Stimulated activated CD4-positive, alpha-beta T cell treated with anti-CD3 and anti-CD28 coated beads, Interleukin-2, amount 100 ng/mL, for 48 hours (primary cell): ENCODE measurements around the gene SNED1.
A peak's percentile ranks its signal among the peaks of the same experiment; 100 is the strongest.
"Not testable (repeated sequence)": the region's sequence is repeated elsewhere in the genome, so short reads cannot be mapped to it uniquely, and the experiment has no call there.

Experiments used
- DNase-seq, 2 donors: peaks; one replicate each; pipeline ENCODE4 v3.0.0-alpha.2; 2020

SNED1 gene

GRCh38 chr2:241088376-241088775, 90.0 kb downstream of the SNED1 start:
- DNase-seq: no peak

- no peak for DNase-seq
Measured at GRCh38 chr2:241088791-241089732, 90.6 kb downstream of the SNED1 start.

DNA sequence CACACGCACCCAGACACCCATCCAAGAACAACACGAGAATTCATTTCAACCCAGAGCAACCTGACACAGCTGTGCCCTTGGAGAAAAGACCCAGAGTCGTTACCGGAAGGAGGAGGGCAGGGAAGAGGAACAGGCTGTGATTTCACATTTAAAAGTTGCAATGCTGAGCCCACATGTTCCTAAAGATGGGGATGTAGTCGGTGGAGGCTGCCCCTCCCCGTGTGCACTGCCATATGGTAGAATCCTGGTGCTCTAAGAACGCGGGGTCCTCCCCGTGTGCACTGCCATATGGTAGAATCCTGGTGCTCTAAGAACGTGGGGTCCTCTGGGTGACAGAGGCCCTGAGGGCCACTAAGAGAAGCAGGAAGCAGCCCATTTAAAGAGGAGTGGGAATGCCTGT, 92.8 kb downstream of the SNED1 start:
- no peak for DNase-seq

GRCh38 chr2:241091734-241092445, 93.5 kb downstream of the SNED1 start:
- DNase-seq: no peak

DNA sequence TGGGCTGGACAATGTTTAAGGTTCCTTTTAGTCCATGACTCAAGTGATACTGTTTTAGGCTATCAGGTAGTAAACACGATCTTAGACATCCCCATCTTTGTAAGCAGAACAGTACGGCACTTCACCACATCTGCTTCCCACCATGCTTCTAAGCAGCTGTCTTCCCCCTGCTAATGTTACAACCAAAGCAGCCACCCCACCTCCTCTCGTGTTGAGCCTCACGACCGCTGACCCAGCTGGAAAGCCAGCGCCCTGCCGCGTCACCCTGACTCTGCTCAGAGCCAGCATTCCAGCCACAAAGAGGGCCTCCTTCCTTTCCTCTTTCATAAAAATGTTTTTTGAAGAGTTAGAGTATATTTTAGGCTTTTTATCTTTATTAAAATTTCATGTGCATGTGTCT, 94.3 kb downstream of the SNED1 start:
- no peak for DNase-seq

DNA sequence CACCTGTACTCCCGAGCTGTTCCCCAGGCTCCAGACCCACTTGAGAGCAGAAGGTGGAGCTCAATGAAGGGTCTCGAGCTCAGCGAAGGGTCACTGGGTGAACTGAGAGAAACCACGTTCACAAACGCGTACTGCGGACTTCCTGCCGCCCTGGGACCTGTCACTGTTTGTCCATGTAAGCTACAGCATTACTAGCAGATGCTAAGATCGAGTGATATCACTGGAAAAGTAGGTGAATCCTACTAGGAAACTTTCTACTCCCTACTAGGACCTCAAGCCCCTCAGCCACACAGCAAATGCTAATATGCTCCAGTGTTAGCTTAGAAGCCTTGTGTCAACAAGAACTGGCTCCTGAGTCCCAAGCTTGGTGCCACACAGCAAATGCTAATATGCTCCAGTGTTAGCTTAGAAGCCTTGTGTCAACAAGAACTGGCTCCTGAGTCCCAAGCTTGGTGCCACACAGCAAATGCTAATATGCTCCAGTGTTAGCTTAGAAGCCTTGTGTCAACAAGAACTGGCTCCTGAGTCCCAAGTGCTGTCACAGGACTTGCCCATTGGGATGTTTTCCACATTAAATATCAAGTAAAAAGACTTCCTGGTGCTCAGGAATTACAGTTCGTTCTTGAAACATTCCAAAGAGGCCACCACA, 94.8 kb downstream of the SNED1 start:
- DNase-seq: not testable (repeated sequence)

DNA sequence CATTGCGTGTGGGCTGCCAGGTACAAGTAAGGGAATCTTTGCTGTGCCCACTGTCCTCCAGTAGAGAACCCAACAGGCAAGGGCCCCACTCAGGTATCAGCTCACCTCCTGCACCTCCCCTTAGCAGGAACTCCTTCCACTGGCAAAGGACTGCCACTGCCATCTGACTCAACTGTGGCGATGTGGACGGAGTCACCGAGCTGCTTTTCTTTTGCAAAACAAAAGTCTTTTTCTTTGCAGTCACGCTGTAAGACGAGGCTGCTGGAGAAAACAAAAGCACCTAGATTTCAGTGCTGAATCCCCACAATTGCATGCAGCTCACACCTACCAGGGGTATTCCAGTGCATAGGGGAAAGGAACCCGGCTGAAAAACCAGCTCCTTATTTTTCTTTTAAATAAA, 95.8 kb downstream of the SNED1 start:
- no peak for DNase-seq

- DNase-seq: no peak
Measured at GRCh38 chr2:241094924-241095420, 96.6 kb downstream of the SNED1 start.

DNA sequence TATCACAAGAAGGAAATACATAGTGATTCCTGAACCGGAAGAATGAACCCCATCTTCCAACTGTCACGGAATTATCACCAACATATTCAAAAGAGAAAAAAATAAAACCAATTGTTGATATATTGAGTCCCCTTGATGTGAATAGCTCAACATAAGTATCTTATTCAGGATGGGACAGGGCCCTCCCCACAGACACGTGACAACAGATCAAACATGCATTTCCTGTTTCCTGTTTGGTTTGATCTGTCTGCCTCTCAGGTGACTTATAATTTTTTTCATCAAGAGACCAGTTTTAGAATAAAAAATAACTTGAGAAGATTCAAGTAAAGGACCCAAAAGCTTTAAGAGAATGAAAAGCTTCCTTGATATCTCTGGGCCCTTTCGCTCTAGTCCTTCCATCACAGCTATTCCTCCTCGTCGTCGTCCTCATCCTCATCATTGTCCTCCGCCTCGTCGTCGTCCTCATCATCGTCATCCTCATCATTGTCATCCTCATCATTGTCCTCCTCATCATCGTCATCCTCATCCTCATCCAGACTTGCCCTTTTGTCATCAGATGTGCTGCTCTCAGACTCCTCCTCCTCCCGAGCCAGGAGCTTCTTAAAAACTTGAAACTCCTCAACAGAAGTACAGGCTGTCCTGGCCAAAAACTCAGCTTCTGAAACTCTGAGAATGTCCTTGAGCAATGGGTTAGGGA, 97.3 kb downstream of the SNED1 start:
- DNase-seq: no peak

GRCh38 chr2:241096979-241097378, 98.6 kb downstream of the SNED1 start:
- no peak for DNase-seq

- no peak for DNase-seq
Measured at GRCh38 chr2:241099246-241099645, 100.8 kb downstream of the SNED1 start.

DNA sequence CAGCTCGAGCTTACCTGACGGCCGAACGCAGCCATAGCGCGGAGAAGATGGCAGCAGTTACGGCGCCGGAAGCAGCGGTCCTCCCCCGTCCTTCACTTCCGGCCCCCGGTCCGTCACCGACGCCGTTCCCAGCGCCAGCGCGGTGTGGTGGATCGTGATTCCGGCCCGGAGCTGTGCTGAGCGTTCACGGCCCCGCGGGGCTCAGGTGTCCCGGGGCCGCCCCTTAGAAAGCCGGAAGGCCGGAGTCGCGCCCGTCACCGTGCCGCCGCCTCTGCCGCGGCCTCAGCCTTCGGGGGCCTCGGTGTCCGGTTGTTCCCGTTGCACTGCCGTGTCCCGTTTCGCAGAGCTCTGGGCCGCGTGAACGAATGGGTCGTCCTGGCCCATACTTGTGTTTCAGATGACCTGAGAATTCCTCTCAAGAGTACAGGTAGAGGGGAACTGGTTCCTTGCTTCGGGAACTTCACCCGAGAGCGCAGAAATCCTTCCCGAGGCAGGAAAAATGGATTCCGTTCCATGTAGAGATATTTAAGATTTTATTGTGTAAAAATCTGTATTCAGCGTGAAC, 103.9 kb downstream of the SNED1 start, which contains the start of gene MTERF4:
Gene MTERF4 (minus strand): TSS at position 49 of the 565 bp plus-strand sequence. CDS start 14 bp downstream, at position 35.
- DNase-seq: peak; percentile 82 to 86

- DNase-seq: no peak
Measured at GRCh38 chr2:241103176-241103595, 104.8 kb downstream of the SNED1 start.

- DNase-seq: not testable (repeated sequence)
Measured at GRCh38 chr2:241104611-241105010, 106.2 kb downstream of the SNED1 start.

DNA sequence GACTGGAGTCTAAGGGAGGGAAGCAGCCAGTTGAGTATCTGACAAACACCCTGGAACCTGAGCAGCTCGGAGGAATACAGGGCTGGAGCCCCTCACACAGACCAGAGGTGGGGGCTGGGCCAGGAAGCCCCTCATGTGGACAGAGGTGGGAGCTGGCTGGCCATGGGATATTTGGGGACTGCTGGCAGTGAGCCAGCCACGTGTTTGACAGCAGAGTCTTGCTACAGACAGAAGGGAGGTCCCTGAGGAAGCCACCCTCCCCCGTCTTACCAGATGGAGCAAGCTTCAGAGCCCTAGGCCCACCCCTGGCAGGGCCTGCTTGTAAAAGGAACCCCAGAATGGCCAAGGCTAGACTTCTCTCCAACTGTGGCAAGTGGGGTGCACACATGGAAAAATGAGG, 107.2 kb downstream of the SNED1 start:
- DNase-seq: no peak

GRCh38 chr2:241107031-241107783, 108.8 kb downstream of the SNED1 start:
- DNase-seq: no peak

GRCh38 chr2:241108271-241109209, 110.1 kb downstream of the SNED1 start:
- DNase-seq: no peak

GRCh38 chr2:241109210-241110088, 111.0 kb downstream of the SNED1 start:
- DNase-seq: no peak

GRCh38 chr2:241110089-241110606, 111.7 kb downstream of the SNED1 start:
- no peak for DNase-seq
